A549 (cell line): ENCODE measurements around the gene NME7.
A peak's percentile ranks its signal among the peaks of the same experiment; 100 is the strongest.

Source experiments
- CBX2 ChIP-seq: fragments of 200-600 bp; sonication (generic); IDR thresholded peaks from 2 replicates; pipeline ENCODE4 v1.6.1; 2016; ENCODE audit warnings: low read depth, mild to moderate bottlenecking, borderline replicate concordance
- EP300 ChIP-seq, 2 experiments: fragments of >200 bp; sonication (Bioruptor Twin); formaldehyde crosslinking; IDR thresholded peaks; 2 replicates in 1 of 2; 3 replicates in 1 of 2; pipeline ENCODE4 v1.6.1; 2016 to 2017
- MYC ChIP-seq: IDR thresholded peaks from 2 replicates; pipeline ENCODE4 v1.6.1; 2012; ENCODE audit warnings: mild to moderate bottlenecking, inconsistent platforms, low read length, improper control_type of control experiment, borderline replicate concordance
- POLR2A ChIP-seq: IDR thresholded peaks from 2 replicates; pipeline ENCODE4 v1.6.1; 2012; ENCODE audit warnings: mild to moderate bottlenecking, low read length
- RAD21 ChIP-seq, 2 experiments: fragments of >200 bp in 1 of 2; sonication (Bioruptor Twin) in 1 of 2; formaldehyde crosslinking in 1 of 2; IDR thresholded peaks in 1 of 2; conservative IDR thresholded peaks in 1 of 2; 2 replicates in 1 of 2; 3 replicates in 1 of 2; pipeline ENCODE4 v1.6.1; 2012 to 2018; ENCODE audit warnings: inconsistent platforms in 1 of 2
- RCOR1 ChIP-seq: fragments of 150-350 bp; IDR thresholded peaks from 2 replicates; pipeline ENCODE4 v1.6.1; 2014; ENCODE audit warnings: antibody characterized with exemption, low read length, low read depth
- RFX5 ChIP-seq: fragments of 450-650 bp; IDR thresholded peaks from 2 replicates; pipeline ENCODE4 v1.7.1; 2014; ENCODE audit warnings: antibody characterized with exemption, mild to moderate bottlenecking, moderate library complexity
- TF ChIP-seq, protein P1 (sequence below): fragments of >200 bp; sonication (Bioruptor Twin); formaldehyde crosslinking; IDR thresholded peaks from 3 replicates; pipeline ENCODE4 v1.5.1; 2016
- TF ChIP-seq, protein P2 (sequence below): fragments of 450-650 bp; IDR thresholded peaks from 2 replicates; pipeline ENCODE4 v1.6.1; 2014; ENCODE audit warnings: antibody characterized with exemption
- TF ChIP-seq, protein P3 (sequence below): IDR thresholded peaks from 2 replicates; pipeline ENCODE4 v1.6.1; 2012

DNA sequence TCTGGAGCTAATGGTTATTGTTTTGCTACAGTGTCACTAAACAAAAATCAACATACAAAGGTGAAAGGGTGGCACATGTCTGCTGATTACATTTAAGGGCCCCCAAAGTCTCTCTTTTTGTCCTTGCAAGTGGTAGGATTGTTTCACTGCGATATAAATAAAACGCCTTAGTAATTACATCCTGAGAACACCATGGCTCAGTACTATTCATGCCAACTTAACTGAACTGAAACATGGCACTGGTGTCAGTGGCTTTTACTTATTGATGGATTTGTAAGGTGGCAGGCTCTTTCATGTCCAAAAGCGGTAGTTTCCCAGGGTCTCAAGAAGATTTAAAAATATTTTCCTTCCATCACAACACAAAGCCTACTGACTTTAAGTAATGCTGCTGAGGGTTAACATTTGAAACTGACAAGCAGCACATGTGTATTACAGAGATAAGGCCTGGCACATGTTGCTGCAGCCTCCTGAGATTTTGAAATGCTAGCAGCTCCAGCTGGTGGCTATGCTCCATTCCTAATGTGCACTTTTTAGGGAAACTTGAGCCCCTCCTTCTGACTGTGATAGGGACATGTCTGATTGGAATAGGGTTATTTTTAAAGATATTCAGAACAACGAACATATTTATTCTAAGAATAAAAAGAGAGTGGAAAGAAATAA is 174.3 kb downstream of the NME7 start:
- TF ChIP-seq RCOR1 (no peak), POLR2A (no peak), RAD21 (conservative IDR thresholded peaks at IDR 0.05 in 1 of 2, IDR thresholded peaks at IDR 0.05 in 1 of 2) (peak in 1 of 2 experiments; percentile 22; a peak in 2 of 5 replicates), CBX2 (no peak), EP300 (IDR thresholded peaks at IDR 0.05) (no peak), RFX5 (no peak), MYC (no peak)
- TF ChIP-seq, protein P1, sequence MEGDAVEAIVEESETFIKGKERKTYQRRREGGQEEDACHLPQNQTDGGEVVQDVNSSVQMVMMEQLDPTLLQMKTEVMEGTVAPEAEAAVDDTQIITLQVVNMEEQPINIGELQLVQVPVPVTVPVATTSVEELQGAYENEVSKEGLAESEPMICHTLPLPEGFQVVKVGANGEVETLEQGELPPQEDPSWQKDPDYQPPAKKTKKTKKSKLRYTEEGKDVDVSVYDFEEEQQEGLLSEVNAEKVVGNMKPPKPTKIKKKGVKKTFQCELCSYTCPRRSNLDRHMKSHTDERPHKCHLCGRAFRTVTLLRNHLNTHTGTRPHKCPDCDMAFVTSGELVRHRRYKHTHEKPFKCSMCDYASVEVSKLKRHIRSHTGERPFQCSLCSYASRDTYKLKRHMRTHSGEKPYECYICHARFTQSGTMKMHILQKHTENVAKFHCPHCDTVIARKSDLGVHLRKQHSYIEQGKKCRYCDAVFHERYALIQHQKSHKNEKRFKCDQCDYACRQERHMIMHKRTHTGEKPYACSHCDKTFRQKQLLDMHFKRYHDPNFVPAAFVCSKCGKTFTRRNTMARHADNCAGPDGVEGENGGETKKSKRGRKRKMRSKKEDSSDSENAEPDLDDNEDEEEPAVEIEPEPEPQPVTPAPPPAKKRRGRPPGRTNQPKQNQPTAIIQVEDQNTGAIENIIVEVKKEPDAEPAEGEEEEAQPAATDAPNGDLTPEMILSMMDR = no peak
- TF ChIP-seq, protein P2, sequence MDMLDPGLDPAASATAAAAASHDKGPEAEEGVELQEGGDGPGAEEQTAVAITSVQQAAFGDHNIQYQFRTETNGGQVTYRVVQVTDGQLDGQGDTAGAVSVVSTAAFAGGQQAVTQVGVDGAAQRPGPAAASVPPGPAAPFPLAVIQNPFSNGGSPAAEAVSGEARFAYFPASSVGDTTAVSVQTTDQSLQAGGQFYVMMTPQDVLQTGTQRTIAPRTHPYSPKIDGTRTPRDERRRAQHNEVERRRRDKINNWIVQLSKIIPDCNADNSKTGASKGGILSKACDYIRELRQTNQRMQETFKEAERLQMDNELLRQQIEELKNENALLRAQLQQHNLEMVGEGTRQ = no peak
- TF ChIP-seq, protein P3, sequence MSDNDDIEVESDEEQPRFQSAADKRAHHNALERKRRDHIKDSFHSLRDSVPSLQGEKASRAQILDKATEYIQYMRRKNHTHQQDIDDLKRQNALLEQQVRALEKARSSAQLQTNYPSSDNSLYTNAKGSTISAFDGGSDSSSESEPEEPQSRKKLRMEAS = no peak
